HG02588 (cell line): ENCODE data around the gene PTPRT.

Experiments used
- ATAC-seq: cut with Tn5 transposase; IDR thresholded peaks from one replicate; pipeline ENCODE4 v1.9.1; 2021; ENCODE audit warnings: mild to moderate bottlenecking, moderate library complexity; ENCODE audit not compliant: unreplicated experiment

Gene PTPRT

GRCh38 chr20:43028470-43028869, 161.2 kb downstream of the PTPRT start:
- no peak for ATAC-seq

- ATAC-seq, result no peak
These were observed 165.9 kb downstream of the PTPRT start for GRCh38 chr20:43023836-43024235.

- ATAC-seq, result no peak
These were observed 167.1 kb downstream of the PTPRT start for GRCh38 chr20:43022568-43022967.

DNA sequence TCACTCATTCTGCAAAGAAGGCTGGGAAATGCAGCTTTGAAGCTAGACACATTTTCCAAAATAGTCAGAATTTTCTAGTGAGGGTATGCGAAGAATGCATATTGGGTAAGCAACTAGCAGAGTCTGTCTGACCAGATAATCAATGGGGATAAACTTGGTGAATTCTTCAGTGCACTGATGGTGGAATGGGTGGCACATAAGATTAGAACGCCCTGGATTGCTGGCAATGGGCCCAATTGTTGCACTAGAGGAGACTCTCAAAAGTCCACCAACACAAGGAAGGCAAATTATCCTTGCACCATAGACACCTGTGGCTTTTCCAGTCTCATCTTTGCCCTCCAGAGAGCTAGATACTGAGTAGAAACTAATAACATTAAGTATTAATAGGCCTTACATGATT, 167.6 kb downstream of the PTPRT start:
- ATAC-seq, result no peak

- ATAC-seq, result no peak
These were observed 172.3 kb downstream of the PTPRT start for GRCh38 chr20:43017241-43018030.

DNA sequence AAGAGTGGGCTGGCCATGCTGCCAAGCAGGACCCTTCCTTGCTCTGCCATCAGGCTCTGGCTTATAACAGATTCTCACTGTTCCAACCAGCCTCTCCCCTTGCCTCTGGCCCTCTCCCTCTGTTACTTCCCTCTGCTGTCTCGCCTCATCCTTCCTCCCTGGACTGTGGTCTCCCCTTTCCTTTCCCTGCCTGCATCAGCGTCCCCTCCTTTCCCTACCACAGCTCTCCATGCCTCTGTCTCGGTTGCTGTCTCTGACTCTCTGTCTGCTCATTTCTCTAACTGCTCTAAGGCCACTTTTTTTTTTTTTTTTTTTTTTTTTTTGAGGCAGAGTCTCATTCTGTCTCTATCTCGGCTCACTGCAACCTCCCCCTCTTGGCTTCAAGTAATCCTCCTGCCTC, 173.4 kb downstream of the PTPRT start:
- no peak for ATAC-seq

DNA sequence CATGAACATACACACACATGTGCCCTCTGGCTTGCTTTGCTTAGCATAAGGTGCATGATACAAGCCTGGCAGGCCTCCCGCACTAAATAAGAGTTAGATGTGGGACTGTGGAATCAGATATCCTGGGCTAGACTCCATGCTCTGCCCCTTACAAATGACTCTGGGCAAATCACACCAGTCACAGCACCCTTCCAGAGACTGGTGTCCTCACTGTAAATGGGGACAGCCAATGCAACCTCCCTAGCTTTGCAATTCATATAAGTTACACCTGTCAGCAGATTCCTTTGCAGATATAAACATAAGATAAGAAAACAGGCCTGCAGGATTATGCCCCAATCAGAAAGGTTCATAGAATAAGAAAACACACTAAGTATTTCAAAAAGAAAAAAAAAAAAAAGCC, 174.1 kb downstream of the PTPRT start:
- ATAC-seq, result no peak

DNA sequence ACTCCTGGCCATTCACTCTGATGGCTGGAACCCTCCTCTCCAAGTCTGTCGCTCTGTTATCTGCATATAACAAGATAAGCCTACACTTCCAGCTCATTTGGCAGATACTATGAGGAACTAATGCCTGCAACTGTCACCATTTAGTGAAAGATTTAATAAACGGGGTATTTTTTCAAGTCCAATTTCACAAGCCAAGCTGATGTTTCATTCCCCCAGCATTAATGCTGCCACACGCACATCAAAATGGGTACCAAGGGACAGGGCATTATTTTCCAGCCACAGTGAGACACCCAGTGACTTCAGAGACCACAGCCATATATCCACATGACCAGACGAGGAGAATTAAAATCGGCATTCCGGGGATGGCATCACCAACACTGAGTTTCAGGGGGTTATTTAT, 175.5 kb downstream of the PTPRT start:
- ATAC-seq, result no peak

DNA sequence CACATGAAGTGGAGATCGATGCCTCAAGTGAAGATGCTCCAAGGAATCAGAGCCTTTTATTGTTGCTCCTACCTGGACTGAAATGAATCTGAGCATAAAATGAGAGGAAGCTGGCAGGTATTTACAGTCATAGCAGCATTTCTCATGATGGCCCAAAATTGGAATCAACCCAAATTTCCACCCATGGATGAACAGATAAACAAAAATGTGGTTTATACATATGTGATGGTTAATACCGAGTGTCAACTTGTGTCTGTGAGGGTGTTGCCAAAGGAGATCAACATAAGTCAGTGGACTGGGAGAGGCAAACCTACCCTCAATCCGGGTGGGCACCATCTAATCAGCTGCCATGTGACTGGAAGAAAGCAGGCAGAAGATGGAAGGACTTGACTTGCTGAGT, 178.2 kb downstream of the PTPRT start:
- ATAC-seq, result no peak

DNA sequence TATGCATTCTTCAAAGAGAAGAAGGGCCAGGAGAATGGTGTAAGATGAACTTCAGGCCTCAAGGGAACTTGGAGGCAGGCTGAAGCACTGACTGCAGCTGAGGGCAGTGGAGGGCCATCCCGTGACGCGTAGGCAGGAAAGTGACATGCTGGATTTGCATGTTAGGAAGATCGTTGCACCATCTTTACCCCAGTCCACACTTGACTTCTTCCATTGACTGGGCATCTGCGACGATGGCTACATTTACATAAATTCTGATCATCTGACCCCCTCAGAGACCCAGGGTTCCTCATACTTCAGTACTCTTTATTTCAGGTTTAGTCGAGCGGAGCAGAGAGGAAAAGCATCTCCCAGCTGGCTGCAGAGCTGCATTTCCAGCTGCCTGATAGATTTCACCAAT, 180.2 kb downstream of the PTPRT start:
- ATAC-seq, result no peak

- no peak for ATAC-seq
These were observed 182.2 kb downstream of the PTPRT start for GRCh38 chr20:43007525-43007924.

DNA sequence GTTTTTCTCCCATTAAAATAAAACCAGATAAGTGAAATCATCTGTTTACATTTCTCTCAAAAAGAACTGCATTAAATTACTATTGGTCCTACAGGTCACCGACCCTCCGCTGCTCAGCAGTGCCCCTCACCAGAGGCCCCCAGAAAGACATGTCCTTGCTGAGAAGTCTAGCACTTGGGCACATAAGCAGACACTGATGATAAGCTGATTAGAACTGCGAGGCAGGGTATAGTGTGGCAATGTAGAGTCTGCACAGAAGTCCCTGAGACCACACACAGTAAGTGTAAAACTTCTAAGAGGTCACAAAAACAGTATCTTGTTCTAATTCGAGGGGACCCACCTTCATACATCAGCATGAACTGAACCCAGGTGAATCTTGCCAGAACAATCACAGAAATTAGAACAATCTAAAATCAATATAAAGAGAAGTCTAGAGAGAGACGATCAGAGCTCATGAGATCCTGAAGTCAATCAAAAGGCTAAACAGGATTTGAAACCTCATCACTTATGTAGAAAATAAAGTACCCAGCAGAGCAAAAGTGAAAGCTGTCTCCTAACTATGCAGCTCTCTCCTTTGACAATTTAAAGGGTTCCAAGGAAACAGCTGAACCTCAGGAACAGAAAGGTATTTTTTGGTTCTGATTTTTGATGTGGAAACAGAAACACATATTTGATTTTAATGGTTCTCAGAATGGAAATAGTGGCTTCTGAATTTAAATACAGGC, 182.9 kb downstream of the PTPRT start:
- no peak for ATAC-seq

DNA sequence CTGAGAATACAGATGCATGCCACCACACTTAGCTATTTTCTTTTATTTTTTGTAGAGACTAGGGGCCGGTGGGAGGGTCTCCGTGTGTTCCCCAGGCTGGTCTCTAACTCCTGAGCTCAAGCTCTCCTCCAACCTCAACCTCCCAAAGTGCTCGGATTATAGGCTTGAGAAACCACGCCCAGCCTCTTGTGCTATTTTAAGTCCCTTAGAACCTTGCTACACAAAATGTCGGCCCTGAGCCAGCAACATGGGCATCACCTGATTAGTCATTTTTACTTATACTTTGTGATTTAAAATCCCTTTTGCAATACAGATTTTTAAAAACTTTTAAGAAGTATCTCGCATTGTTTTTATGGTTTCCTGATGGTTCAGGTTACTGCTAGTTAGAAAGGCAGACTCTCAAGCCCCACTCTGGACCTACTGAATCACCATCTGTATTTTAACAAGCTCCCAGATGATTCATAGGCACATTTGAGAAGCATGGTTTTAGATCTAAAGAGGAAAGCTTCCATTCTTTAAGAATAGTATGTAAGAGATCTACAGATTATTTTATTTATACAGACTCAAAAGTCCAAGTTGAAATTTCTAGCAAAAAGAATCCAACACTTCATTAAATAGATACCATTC, 186.3 kb downstream of the PTPRT start:
- ATAC-seq, result no peak

DNA sequence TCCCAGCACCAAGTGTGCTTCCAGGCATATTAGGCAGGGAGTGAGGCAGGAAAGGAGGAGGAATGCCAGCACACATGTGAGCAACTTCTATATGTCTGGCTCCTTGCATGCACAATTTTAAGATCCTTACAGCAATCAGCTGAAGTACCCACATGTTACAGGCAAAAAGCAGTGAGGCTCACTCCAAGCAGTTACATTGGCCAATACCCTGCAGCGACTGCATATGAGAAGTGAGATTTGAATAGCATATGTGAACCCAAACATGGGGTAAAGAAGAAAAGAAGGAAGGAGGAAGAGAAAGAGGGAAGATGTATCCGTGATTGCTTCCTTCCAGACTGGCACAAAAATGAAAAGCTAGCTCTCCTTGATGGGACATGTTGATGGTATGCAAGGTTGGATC, 193.6 kb downstream of the PTPRT start:
- ATAC-seq, result no peak

GRCh38 chr20:42988319-42988718, 201.4 kb downstream of the PTPRT start:
- no peak for ATAC-seq

DNA sequence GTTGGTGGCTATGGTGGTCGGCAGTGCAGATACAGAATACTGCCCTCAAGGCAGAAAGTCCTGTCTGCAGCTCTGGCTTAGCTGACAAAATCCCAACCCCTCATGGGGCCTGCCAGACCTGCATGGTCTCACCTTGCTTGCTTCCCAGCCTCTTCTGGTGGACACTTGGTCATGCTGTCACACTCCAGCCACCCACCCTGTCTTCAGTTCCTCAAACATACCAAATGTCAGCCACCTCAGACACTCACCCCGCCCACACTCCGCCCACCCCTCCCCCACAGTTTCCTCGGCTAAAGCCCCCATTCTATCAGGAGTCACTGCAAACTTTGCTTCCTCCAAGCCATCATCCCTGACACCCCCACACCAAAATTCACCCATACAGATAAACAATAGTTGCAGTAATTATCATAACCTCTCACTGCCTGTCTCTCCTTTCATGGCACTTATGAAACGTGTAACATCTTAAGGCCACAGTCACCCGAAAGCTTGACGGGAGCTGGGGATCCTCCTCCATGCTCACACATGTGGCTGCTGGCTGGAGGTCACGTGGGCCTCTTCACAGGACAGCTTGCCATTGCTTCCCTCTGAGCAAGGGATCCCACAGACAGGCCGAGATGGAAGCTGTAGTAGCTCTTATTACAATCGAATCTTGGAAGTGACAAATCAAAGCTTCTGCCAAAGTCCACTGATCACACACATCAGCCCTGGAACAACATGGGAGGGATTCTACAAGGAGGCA, 202.2 kb downstream of the PTPRT start:
- ATAC-seq, result no peak

GRCh38 chr20:42986143-42986773, 203.4 kb downstream of the PTPRT start:
- ATAC-seq, result no peak

GRCh38 chr20:42985628-42986027, 204.1 kb downstream of the PTPRT start:
- no peak for ATAC-seq

DNA sequence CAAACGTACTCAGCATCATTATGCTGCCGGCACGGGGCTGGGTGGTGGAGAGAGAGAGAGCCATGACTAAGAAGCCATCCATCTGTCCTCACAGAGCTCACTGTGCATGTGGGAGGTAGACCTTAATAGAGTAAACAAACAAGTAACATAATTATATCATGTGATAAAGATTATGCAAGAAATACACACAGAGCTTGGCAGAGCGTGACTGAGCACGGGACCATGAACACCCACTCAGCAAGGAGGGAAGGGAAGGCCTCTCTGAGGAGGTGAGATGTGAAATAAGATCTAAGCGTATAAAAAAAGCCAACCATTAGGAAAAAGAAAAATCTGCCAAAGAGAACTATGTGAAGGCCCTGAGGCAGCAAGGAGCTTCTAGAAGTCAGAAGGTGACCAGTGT, 207.5 kb downstream of the PTPRT start:
- no peak for ATAC-seq

- ATAC-seq, result no peak
These were observed 208.5 kb downstream of the PTPRT start for GRCh38 chr20:42981253-42981652.

- ATAC-seq, result no peak
These were observed 210.0 kb downstream of the PTPRT start for GRCh38 chr20:42979720-42980119.
